A204.1 (cell line): ENCODE measurements around the gene MZB1.
A peak's percentile ranks its signal among the peaks of the same experiment; 100 is the strongest.
"Not testable (repeated sequence)": the region's sequence is repeated elsewhere in the genome, so short reads cannot be mapped to it uniquely, and the experiment has no call there.

Experiments
- FAIRE-seq: peaks from 2 replicates; lab custom pipeline; 2012; peaks lifted over from hg19 to GRCh38; lab: Jason Lieb, UNC

MZB1 gene

DNA sequence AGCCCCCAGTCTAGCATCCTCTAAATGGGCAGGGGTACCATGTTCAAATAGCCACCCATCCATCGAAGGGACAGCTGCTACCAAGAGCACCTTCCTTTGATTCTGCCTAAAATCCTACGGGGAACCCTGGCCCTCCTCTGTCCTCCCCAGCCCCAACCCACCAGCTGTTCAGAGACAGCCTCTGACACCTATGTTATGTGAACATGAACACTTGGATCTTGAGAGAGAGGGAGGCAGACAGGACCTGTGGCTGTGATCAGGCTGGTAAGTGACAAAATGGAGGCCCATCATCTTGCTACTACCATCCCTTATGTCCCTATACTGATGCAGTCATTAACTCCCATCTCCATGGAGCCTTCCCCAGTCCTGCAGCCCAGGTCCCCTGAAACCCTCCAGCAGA, 14.8 kb downstream of the MZB1 start:
- FAIRE-seq, result no peak

DNA sequence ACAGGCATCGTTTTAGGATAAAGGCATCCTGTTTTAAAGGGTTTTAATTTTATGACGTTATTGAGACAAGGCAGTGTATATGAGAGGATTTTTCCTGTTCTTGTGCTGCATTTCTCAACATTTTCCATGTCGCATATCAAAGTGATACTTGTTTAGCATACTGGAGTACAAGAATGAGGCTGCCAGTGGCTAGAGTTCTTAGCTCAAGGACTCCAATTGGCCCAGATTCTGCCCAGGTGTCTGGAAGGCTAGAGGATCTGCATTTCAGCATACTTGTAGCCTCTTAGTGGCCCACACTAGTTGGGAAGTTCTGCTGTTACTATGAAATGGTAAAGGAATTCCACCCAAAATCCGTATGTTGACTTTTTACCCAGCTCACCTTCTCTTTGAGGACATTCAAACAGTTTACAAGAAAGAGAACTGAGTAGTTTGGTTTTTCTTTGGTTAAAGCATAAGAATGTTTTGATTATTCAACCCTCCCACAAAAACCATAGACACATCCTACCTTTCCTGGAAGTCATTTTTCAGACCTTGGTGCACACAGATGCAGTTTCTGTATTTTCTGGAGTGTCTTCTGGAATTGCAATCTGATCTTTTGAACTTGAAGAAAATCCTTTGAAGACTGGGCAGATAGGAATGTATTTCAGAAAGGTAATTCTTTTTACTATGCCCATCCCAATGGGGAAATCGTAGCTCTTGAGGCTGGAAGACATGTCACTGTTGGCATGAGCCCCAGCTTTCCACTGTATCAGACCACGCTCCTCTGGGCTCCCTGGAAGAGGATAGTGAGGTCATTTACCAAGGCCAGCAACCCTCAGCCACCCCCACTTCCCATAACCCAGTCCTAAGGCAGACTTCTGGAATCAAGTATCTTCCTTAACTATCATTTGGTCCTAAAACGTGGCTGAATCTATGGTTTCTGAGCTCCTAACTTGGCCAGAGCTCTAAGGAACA, 18.0 kb downstream of the MZB1 start:
- FAIRE-seq, result no peak

- FAIRE-seq, result no peak
Measured at GRCh38 chr5:139369181-139369580, 20.5 kb downstream of the MZB1 start.

- FAIRE-seq, result peak; percentile 27
Measured at GRCh38 chr5:139368613-139369012, 21.1 kb downstream of the MZB1 start.

DNA sequence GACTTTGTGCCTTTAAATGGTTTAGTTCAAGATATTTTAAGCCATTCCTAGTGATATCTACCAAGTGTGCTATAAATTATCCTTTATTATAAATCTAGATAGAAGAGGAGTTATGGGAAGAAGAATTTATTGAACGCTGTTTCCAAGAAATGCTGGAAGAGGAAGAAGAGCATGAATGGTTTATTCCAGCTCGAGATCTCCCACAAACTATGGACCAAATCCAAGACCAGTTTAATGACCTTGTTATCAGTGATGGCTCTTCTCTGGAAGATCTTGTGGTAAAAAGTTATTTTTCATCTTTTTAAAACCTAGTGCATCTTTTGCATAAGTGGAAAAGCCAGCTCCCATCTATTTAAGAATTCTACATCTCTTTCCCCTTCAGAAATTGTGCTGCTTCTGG, 25.2 kb downstream of the MZB1 start:
- FAIRE-seq, result no peak

DNA sequence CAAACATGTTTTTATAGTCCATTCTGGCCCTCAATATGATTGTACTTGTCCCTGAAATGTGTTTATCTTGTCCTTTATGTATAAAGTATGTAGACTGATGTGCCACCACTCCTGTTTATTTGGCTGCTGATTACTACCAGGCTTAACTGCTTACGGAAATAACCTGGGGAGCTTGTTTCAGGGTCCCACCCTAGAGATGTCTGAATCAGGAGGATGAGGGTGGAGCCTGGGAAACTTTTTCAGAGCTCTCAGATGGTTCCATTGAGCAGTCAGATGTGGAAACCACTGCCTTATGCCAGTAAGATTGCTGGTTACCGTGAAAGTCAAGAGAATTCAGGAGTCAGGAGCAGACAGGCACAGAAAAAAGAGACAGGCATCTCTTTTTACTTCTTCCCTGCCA, 25.8 kb downstream of the MZB1 start:
- FAIRE-seq, result no peak

DNA sequence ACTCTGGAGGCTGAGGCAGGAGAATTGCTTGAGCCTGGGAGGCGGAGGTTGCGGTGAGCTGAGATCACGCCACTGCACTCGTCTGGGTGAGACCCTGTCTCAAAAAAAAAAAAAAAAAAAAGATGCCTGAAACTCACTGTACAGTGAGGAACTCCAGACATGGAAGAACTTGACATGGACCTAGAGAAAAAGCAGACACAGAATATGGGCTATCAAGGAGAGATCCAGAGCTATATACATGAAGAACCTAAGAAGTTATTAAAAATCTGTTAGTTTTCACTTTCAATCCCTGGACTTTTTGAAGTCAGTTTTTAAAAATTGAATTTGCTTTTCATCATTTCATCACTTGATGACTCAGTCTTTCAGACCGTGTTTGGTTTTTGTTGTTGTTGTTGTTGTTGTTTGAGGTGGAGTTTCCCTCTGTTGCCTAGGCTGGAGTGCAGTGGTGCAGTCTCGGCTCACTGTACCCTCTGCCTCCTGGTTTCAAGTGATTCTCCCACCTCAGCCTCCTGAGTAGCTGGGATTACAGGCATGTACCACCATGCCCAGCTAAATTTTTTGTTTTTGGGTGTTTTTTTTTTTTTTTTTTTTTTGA, 27.8 kb downstream of the MZB1 start:
- FAIRE-seq, result no peak

DNA sequence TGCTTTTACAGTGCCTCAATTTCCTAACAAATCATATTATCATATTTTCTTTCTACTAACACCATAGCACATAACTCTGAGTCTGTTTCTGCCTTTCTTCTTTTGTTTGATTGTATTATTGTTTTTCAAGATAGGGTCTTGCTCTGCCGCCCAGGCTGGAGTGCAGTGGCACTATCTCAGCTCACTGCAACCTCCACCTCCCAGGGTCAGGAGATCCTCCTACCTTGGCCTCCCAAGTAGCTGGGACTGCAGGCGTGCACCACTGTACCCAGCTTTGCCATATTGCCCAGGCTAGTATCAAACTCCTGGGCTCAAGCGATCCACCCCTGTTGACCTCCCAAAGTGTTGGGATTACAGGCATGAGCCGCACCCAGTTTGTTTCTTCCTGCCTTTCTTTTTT, 29.3 kb downstream of the MZB1 start:
- FAIRE-seq, result no peak

DNA sequence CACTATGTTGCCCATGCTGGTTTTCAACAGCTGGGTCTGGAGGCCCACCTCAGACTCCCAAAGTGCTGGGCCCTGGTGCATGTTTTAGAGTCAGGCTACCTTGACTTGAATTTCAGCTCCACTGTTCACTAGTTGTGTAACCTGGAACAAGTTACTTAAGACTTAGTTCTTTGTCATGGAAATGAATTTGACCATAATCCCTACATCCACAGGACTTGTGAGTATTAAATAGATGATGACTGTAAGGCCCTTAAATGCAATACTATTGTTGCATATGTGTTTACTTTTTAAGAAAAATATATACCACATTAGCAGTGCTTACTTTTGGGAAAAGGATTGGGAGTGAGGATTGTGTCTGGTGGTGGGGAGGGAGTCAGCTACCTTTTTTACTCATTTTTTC, 31.6 kb downstream of the MZB1 start:
- no peak for FAIRE-seq

- not testable (repeated sequence) for FAIRE-seq
Measured at GRCh38 chr5:139355900-139356299, 33.8 kb downstream of the MZB1 start.

DNA sequence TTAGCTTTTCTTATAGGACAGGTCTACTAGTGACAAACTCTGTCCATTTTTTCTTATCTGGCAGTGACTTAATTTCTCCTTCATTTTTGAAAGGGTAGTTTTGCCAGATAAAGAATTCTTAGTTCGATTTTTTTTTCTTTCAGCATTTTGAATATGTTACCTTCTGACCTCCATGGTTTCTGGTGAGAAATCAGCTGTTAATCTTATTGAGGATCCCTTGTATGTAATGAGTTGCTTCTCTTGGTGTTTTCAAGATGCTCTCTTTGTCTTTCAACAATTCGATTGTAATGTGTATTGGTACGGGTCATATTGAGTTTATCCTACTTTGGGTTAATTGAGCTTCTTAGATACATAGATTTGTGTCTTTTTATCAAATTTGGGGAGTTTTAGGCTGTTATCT, 35.5 kb downstream of the MZB1 start:
- FAIRE-seq, result no peak

DNA sequence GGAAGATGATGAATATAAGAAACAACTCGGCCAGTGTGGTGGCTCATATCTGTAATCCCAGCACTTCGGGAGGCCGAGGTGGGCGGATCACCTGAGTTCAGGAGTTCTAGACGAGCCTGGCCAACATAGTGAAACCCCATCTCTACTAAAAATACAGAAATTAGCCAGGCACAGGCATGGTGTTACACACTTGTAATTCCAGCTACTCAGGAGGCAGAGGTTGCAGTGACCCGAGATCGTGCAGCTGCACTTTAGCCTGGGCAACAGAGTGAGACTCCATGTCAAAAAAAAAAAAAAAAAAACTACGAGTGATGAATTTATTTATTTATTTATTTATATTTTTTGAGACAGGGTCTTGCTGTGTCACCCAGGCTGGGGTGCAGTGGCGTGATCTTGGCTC, 41.9 kb downstream of the MZB1 start:
- FAIRE-seq, result not testable (repeated sequence)

GRCh38 chr5:139345442-139345841, 44.3 kb downstream of the MZB1 start:
- FAIRE-seq, result not testable (repeated sequence)

DNA sequence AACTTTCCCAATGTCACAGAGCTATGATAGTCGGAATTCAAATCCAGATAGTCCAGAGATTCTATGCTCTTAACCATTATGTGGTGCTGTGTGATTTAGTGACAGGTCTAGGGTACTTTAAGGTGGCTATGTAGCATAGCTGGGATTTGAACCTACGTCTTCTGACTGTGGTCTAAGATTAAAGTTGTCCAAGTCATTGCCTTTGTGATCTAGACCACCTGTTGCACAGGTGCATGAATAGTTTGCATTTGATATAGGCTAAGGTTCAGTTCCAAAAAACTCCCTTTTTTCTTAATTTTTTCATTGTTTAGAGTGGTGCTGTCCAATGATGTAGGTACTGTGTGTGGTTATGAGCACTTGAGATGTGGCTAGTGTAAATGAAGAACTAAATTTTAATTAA, 45.5 kb downstream of the MZB1 start:
- FAIRE-seq, result no peak

DNA sequence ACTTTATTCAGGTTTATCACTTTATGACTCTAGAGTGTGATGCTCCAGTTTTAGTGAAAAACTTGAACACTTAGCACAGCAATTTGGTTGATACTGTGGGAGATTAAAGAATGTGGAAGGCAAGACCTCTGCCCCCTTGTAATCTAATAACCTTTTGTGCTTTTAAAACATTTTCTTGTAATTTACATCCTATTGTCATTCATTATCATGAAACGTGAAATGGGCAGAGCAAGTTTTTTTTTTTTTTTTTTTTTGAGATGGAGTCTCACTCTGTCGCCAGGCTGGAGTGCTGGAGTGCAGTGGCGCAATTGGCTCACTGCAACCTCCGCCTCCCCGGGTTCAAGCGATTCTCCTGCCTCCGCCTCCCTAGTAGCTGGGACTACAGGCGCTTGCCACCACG, 46.2 kb downstream of the MZB1 start:
- FAIRE-seq, result no peak

DNA sequence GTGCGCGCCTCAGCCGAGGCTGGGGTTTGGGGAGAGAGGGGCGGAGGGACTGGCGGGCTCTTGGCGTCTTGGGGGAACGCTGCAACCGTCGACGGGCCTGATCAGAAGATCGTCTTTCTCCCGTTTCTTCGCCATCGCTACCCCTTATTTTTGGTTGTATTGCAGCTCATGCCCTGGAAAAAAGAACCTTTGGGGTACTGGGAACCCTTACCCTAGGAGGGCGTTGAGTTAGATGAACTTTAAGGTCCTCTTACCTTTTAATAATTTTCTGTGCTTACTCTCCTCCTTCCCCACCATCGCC, 47.3 kb downstream of the MZB1 start:
- no peak for FAIRE-seq

GRCh38 chr5:139341689-139342422, 47.9 kb downstream of the MZB1 start, which contains the start of gene PAIP2:
Gene PAIP2, plus strand, starts transcription at chr5:139341854. Its CDS starts 21,931 bp downstream, at chr5:139363785.
- peak; percentile 92 for FAIRE-seq

GRCh38 chr5:139341187-139341688, 48.5 kb downstream of the MZB1 start:
- no peak for FAIRE-seq

GRCh38 chr5:139340051-139340450, 49.7 kb downstream of the MZB1 start:
- no peak for FAIRE-seq
